GM19372 (cell line): ENCODE measurements around the gene CST7.
A peak's percentile ranks its signal among the peaks of the same experiment; 100 is the strongest.
"Not testable (repeated sequence)": the region's sequence is repeated elsewhere in the genome, so short reads cannot be mapped to it uniquely, and the experiment has no call there.

Experiments used
- ATAC-seq: cut with Tn5 transposase; IDR thresholded peaks from one replicate; pipeline ENCODE4 v1.9.1; 2021; ENCODE audit warnings: mild to moderate bottlenecking, low read depth, moderate library complexity; ENCODE audit not compliant: unreplicated experiment

The CST7 gene, protein sequence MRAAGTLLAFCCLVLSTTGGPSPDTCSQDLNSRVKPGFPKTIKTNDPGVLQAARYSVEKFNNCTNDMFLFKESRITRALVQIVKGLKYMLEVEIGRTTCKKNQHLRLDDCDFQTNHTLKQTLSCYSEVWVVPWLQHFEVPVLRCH

DNA sequence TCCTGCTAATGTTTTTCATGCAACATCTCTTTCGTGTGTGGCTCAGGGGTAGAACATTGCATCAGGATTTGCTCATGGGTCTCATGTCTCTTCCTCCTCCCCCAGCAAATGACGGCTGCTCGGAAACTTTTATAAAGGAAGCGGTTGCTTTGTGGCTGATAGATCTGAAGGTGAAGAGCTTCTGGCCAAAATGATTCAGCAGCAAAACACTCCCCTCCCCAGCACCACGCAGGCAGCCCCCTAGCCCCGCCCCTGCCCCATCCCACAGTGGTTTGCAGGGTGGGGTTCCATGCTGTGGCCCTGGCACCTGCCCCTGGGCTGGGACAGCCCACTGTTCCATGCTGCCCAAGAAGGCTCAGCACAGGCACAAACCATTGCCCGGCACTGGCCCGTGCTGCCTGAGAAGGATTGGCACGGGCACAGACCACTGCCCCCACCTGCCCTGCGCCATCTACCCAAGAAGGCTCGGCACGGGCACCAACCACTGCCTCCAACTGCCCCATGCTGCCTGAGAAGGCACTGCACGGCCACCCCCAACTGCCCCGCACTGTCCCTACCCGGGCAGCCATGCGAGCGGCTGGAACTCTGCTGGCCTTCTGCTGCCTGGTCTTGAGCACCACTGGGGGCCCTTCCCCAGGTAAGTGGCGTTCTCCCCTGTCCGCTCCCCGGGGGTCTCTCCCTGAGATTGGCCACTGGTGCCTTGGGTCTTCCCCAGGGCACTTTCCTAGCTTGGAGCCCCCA, at the start of gene CST7:
CST7 (plus strand) TSS at position 331 of the 741 bp plus-strand sequence; CDS start at position 568, 237 bp downstream.
- ATAC-seq: peak; percentile 79

DNA sequence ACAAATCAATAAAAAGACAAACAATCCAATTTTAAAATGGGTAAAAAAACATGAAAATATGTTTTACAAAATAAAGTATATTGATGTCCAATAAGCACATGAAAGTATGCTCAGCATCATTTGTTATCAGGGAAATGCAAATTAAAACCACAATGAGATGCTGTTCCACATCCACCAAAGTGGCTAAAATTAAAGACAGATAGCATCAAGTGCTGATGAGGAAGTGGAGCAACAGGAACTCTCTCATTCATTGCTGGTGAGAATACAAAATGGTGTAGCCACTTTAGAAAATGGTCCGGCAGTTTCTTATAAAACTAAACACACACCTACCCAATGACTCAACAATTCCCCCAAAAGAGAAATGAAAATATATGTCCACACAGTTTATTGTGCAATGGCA, 42.3 kb upstream of the CST7 start:
- no peak for ATAC-seq

DNA sequence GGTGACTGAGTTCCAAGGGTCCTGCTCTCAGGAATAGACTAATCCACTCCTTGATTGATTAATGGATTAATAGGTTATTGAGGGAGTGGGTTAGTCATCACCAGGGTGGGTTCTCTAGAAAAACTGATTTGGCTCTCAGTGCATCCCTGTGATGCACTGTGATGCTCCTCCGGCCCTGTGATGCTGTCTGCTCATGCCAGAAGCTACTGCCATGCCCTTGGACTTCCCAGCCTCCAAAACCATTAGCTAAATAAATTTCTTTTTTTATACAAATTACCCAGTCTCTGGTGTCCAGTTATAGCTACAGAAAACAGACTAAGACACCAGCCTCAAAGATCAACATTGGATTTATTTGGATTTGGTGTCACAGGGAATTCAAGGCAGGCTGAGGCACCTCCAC, 40.4 kb upstream of the CST7 start:
- no peak for ATAC-seq

DNA sequence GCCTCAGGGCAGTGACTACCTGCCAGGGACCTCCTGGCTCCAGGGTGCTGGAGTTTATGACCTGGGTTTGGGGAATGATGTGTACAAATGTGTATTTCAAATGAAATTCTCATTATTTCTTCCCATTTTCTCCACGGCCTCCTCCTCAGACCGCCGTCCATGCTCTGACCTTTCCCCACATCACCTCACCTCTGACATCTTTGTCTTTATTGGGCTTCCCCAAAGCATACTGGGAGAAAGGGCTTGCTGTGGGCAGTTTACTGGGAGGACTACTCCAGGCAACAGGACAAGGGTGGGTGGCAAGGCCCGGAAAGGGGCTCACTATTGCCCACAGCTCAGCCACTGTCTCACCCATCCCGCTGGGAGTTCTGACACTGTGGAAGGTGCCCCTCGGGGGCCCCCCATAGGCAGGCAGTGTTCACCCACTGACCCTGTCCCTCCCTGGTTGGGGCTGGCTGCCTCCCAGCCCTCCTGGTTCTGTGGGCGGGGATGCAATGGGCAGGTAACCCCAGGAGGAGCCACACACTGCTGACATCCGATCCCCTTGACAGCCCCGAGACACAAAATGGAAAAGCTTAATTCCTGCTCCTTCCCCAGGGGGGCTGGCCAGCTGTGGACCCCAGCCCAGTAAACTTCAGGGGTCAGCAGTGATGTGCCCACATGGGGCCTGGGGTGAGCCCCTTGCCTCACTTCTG, 39.8 kb upstream of the CST7 start:
- no peak for ATAC-seq

DNA sequence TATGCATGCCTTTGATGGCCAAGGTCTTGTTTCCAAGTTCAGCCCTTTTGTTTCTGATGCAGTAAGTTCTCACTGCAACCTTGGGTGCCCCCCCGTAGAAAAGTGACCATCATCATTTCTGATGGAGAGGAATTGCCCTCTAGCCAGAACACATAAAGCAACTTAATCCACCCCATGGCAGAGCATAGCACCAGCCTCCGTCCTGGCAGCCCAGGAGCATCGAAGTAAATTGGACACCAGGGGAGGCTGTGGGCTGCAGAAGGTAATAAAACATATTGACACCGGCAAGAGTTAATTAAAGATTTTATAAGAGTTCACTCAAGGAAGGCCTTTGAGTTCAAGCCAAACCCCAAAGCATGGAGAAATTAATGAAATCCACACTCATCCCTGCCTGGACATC, 39.2 kb upstream of the CST7 start:
- ATAC-seq: no peak

DNA sequence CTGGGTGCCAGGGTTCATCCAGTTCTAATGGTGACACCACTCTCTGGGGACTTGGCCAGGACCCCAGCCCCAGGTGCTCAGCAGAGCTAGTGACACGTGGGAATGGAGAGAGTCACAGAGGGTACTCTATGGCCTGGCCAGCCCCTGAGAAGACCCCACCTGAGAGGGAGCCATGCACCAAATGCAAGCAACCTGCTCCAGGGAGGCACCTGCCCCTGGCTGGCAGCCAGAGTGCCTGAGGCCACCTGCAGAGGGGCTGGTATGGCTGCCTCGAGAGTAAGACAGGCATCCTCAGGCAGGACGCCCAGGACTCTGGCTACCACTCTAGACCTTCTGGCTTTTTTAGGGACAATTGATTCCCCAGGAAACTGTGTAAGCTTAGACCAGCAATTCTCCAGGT, 38.6 kb upstream of the CST7 start:
- no peak for ATAC-seq

DNA sequence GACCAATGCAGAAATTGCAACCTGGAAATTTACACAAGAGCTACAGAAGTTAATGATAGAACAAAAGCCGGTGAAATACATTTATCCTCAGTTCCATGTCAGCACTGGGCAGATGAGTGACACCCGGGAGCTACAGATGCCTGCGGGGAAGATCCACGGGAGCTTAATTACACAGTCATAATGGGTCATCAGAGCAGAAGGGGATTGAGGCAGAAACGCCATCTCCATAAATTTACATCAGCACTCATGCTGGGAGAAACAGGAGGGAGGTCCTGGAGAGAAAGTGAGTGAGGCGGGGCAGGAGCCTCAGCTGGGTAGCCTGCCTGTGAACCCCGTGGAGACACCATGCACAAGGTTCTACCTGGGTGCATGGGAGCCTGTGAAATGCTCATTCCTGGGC, 37.6 kb upstream of the CST7 start:
- ATAC-seq: no peak

DNA sequence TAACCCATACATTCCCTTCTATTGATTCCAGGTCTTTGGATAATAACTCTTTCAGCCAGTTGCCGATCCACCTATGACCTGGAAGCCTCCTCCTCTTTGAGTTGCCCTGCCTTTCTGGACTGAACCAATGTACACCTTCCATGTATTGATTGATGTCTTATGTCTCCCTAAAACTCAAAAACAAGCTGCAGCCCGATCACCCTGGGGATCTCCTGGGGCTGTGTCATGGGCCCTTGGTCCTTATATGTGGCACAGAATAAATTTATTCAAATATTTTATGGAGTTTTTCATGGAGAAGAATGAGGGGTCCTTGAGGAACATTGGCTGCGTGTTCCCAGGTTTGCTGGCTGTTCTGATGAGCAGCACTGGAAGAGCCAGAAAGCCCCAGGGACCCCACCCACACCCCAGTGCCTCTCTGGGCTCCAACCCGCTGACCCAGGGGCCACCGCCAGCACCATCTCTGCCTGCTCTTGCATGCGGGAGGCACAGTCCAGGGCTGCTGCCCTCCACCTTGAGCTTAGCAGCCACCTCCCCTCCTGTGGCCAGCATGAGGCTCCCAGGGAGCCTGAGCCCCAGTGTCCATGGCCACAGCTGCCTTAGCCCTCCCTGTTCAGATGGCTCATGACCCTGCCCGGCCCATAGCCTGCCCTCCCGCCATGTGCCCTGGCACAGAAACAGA, 36.5 kb upstream of the CST7 start:
- no peak for ATAC-seq

DNA sequence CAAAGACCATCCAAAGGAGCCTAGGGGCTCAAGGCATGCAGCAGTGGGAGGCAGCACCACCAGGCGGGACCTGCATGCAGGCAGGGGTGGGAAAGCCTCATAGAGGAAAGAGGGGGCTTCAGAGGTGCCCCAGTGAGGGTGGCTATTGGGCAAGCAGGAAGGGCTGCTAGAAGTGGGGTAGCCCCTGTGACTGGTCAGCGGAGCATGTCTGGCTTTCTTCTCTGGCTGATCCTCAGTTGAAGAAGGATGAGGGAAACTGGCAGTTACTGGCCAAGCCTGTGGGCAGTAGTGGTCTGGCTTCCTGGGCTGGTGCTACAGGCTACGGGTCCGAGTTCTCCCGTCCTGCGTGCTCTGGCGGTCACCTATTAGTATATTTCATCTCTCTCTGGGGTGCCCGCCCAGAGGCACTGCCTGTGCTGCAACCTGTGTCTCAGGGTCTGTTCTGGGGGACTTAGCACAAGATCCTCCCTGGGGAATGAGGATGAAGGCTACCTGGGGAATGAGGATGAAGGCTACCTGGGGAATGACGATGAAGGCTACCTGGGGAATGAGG, 35.9 kb upstream of the CST7 start:
- ATAC-seq: no peak

DNA sequence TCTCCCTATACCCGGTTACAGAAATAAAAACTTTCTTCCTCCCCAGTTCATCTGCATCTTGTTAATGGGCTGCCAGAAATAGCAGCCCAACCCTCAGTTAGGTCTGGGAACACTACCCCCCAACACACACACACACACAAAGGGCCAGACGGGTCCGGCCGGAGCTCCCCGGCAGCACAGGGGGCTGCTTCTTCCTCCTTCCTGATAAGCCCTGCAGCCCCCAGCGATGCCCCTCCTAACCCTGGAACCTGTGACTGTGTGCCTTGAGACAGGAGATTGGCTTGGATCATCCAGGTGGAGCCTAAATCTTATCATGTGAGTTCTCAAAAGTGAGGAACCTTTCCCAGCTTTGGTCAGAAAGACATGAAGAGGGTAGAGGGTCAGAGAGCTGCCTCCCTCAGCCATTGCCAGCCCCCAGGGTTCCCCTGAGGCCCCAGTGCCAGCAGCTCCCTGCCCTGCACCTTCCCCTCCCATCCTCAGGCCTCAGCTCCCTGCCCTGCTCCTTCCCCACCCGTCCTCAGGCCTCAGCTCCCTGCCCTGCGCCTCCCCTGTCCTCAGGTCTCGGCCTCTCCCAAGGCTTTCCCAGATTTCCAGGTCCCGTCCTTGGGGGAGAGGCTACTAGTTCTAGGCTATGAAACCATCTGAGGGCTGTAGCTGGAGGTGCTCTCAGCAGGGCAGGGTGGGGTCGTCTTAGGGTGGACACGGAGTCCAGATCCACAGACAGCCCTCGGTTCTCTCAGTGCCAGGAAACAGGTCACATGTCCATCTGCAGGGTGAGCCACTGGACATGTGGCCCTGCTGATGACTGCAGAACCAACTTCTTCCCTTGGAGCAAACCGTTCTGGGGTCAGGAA, 34.5 kb upstream of the CST7 start:
- ATAC-seq: no peak

DNA sequence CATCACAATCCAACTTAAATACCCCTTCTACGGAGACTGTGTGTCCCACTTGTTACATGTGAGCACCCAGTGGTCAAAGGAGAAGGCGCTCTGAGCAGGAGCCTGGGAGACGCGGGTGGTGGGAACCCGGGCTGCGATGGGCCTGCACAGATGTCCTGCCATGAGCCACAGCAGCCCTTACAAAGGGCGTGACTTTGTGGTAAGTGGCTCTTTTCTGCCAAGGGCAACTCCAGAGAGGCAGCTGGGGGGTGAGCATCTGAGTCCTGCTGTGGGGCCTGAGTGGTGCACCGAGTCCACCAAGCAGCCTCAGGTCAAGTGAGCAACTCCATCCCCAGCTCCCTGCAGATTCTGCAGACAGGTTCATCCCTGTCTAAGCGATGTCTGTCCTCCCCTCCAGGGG, 33.6 kb upstream of the CST7 start:
- ATAC-seq: no peak

DNA sequence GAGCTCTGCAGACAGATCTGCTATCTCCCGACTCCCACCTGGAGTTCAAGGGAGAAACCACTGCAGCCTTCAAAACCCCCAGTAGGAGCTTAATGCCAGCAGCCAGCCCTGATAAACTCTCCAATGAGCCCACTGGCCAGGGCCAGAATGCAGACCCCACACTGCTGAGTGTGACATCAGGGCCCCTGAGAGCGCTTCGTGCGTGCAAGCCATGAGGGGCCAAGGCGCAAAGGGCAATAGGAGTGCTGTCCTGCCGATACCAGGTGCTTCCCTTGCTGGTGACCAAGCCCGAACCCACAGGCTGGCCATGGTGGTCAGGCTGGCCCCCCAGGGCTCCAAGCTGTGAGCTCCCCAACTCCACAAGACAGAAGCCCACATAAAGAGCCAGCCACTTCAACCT, 33.2 kb upstream of the CST7 start:
- no peak for ATAC-seq

DNA sequence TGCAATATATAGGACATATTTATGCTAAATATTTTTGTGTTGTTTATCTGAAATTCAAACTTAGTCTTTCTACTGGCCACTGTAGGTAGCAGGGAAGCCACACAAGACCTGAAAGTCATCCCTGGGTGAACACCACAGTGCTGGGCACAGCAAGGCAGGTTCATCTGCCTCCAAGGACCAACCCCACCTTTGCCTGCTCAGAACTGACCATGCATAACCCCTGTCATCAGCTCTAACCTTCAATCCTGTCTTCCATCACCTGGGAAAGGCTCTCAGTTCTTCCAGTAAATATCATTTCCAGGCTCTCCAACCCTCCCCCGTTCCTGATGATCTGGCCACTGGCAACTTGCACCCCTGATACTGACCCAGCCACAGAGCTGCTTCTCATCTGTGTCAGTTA, 32.7 kb upstream of the CST7 start:
- ATAC-seq: no peak

DNA sequence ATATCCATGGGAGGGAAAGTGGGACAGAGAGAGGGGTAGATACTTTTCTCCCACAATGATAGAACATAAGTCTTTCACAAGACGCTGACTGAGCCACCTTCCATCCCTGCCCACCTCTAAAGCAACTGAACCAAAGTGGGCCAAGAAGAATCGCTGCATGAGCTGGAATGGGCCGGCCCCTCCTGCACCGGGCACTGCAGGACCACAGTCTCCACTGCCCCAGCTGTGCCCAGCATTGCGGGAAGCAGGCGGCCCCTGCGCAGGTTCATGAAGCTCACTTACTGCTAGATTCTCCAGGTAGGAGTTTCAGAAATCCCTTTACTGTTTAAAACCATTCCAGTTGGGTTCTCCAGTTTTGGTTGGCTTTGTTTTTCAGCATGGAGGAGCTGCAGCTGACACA, 32.0 kb upstream of the CST7 start:
- ATAC-seq: no peak

DNA sequence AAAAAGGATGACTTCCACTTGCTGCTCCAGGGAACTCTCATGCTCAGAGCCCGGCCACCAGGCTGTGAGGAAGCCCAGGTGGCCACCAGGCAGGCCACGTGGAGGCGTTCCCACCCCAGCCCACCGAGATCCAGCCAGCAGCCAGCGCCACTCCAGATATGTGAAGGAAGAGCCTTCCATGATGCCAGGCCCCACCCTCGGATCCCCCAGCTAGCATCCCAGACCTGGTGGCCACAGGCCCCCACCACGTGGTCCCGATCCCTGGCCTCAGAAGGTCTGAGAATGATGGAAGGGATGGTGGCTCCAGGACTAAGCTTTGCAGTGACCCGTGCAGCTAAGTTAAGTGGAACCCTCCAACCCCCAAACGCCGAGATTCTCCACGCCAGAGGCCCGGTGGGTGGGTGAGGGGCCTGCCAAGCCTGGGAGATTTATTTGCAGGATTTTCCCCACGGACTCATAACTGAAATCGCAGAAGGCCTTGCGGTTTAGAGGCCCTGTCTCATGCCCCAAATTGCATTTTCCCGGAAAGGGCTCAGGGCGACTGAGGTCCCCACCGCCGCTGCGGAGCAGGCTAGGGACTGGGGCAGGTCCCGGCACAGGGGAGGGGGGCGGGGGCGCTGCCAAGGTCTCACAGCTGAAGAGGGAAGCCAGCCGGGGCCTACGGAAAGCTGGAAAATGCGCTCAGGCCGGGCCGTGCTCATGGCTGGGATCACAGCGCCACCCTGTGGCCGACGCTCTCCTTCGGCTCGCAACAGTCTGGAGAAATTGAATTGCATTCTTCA, 31.1 kb upstream of the CST7 start:
- no peak for ATAC-seq

DNA sequence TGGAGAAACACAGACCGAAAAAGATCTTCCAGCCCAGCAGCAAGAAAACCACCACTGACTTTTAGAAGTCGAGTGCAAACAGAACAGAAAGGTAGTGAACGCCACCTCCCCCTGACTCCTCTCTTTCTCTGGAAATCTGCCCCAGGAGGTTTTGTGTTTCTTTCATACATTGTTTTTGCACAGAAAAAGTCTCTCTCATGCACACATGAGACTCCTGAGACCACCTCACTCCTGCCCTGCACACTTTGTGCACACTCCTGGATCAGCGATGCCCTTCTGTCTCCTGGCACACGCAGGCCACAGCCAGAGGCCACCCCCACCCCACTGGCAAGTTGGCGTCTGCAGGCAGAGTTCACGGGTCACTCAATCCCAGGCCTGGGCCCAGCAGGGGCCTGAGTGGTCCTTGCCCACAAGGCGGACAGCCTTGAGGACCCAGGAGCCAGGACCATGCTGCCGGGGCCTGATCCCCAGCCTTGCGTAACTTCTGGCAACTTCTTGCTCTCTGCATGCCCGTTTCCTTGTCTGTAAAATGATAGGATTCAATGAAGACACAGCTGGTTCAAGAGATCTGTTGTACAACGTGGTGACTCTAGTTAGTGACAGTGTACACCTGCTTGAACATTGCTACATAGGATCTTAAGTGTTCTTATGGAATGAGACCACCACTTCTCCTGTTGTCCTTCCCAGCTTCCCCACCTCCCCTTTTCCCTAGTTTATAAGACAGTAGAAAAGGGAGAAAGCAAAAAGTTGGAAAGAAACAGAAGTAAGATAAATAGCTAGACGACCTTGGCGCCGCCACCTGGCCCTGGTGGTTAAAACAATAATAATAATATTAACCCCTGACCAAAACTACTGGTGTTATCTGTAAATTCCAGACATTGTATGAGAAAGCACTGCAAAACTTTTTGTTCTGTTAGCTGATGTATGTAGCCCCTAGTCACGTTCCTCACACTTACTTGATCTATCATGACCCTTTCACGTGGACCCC, 30.2 kb upstream of the CST7 start:
- ATAC-seq: no peak

DNA sequence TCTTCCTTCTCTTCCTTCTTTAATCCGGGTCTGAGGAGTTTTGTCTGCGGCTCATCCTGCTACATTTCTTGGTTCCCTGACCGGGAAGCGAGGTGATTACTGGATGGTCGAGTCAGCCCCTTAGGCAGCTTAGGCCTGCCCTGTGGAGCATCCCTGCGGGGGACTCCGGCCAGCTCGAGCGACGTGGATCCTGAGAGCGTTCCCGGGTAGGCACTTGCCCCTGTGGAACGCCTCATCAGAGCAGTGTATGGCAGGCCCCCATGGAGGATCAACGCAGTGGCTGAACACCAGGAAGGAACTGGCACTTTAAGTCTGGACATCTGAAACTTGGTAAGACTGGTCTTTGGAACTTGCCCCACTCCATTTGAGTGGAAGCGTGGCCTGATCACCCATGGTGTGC, 29.4 kb upstream of the CST7 start:
- ATAC-seq: not testable (repeated sequence)

DNA sequence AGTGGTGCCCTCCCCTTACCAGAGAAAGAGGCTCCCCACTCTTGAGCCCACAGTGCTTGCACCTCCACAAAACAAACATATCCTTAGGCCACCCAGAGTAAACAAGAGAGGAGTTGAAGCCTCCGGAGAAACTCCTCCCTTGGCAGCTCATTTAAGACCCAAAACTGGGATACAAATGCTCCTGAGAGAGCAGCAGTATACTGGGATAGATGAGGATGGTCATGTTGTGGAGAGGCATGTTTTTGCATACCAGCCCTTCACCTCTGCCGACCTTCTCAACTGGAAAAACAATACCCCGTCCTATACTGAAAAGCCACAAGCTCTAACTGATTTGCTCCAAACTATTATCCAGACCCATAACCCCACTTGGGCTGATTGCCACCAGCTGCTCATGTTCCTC, 28.4 kb upstream of the CST7 start:
- not testable (repeated sequence) for ATAC-seq
